Neural cell (in vitro differentiated cells): ENCODE results near the gene HAUS3. TPM values are rescaled to one million over a fixed set of nuclear protein-coding genes. Genes with fewer than 3 reads are reported as not detected.
A peak's percentile ranks its signal among the peaks of the same experiment; 100 is the strongest.

Experiments used
- H2AFZ ChIP-seq: fragments of 200-600, 300-800 bp; sonication (generic), shearing (Covaris generic); 2 replicates; pipeline ENCODE4 v1.6.0; 2014; ENCODE audit warnings: low read depth, mild to moderate bottlenecking, antibody characterized with exemption, low read length, moderate library complexity
- H3F3A ChIP-seq: fragments of 200-600 bp; shearing (Covaris generic); 2 replicates; pipeline ENCODE4 v1.6.1; 2016; ENCODE audit warnings: mild to moderate bottlenecking, moderate library complexity, mixed read lengths, antibody characterized with exemption, low read length; ENCODE audit not compliant: insufficient read depth, poor library complexity, severe bottlenecking
- H3K27ac ChIP-seq: fragments of 200-600, 300-800 bp; sonication (generic), shearing (Covaris generic); 2 replicates; pipeline ENCODE4 v1.5.1; 2014; ENCODE audit warnings: mild to moderate bottlenecking, low read length, moderate library complexity
- H3K27me3 ChIP-seq: fragments of 300-800, 200-600 bp; sonication (generic), shearing (Covaris generic); 2 replicates; pipeline ENCODE4 v1.6.0; 2014; ENCODE audit warnings: mild to moderate bottlenecking, low read depth, low read length, moderate library complexity; ENCODE audit not compliant: insufficient read depth
- H3K36me3 ChIP-seq: fragments of 300-800, 200-600 bp; sonication (generic), shearing (Covaris generic); 2 replicates; pipeline ENCODE4 v1.5.1; 2014; ENCODE audit warnings: mild to moderate bottlenecking, antibody characterized with exemption, low read length, moderate library complexity; ENCODE audit not compliant: insufficient read depth
- H3K4me2 ChIP-seq: fragments of 300-800, 200-600 bp; sonication (generic), shearing (Covaris generic); 2 replicates; pipeline ENCODE4 v1.6.0; 2014; ENCODE audit warnings: mild to moderate bottlenecking, low read length
- H3K4me3 ChIP-seq: fragments of 300-800, 200-600 bp; sonication (generic), shearing (Covaris generic); 2 replicates; pipeline ENCODE4 v1.5.1; 2014; ENCODE audit warnings: mild to moderate bottlenecking, low read length, moderate library complexity
- H3K79me2 ChIP-seq: fragments of 200-600 bp; shearing (Covaris generic); replicated peaks from 2 replicates; pipeline ENCODE4 v1.6.0; 2014; ENCODE audit warnings: mild to moderate bottlenecking, low read length, moderate library complexity; ENCODE audit not compliant: insufficient read depth
- H3K9ac ChIP-seq: fragments of 300-800, 200-600 bp; sonication (generic), shearing (Covaris generic); 2 replicates; pipeline ENCODE4 v1.6.1; 2016; ENCODE audit warnings: mild to moderate bottlenecking, low read length, mixed read lengths
- H3K9me2 ChIP-seq: fragments of 200-600 bp; shearing (Covaris generic); 2 replicates; pipeline ENCODE4 v1.6.1; 2016; ENCODE audit warnings: mild to moderate bottlenecking, low read length, mixed read lengths; ENCODE audit not compliant: insufficient read depth
- H3K9me3 ChIP-seq: fragments of 200-600, 300-800 bp; sonication (generic), shearing (Covaris generic); 2 replicates; pipeline ENCODE4 v1.6.1; 2016; ENCODE audit warnings: mild to moderate bottlenecking, mixed run types, low read length, moderate library complexity, mixed read lengths
- H4K20me1 ChIP-seq: fragments of 200-600 bp; shearing (Covaris generic); 2 replicates; pipeline ENCODE4 v1.6.1; 2016; ENCODE audit warnings: mild to moderate bottlenecking, mixed run types; ENCODE audit not compliant: insufficient read depth
- EP300 ChIP-seq: fragments of 450-650 bp; conservative IDR thresholded peaks from 2 replicates; pipeline ENCODE4 v1.6.1; 2014; ENCODE audit warnings: antibody characterized with exemption, mild to moderate bottlenecking, moderate library complexity; ENCODE audit not compliant: poor library complexity, severe bottlenecking
- EZH2 ChIP-seq: fragments of 200-600, 300-800 bp; shearing (Covaris generic), sonication (generic); IDR thresholded peaks from 2 replicates; pipeline ENCODE4 v1.6.1; 2014; ENCODE audit warnings: antibody characterized with exemption, low read length, borderline replicate concordance, mild to moderate bottlenecking; ENCODE audit not compliant: insufficient read depth, poor library complexity, severe bottlenecking
- MXI1 ChIP-seq: fragments of 450-650 bp; conservative IDR thresholded peaks from 2 replicates; pipeline ENCODE4 v1.6.1; 2014; ENCODE audit warnings: antibody characterized with exemption, mild to moderate bottlenecking; ENCODE audit not compliant: poor library complexity, severe bottlenecking
- POLR2AphosphoS5 ChIP-seq: IDR thresholded peaks from 2 replicates; pipeline ENCODE4 v1.6.1; 2012
- RAD21 ChIP-seq: fragments of 450-650 bp; conservative IDR thresholded peaks from 2 replicates; pipeline ENCODE4 v1.6.1; 2014; ENCODE audit warnings: antibody characterized with exemption, mild to moderate bottlenecking, moderate library complexity
- SMC3 ChIP-seq: fragments of 450-650 bp; conservative IDR thresholded peaks from 2 replicates; pipeline ENCODE4 v1.6.1; 2014; ENCODE audit warnings: antibody characterized with exemption, mild to moderate bottlenecking, moderate library complexity; ENCODE audit not compliant: poor library complexity
- TAF1 ChIP-seq: IDR thresholded peaks from 2 replicates; pipeline ENCODE4 v1.6.1; 2012; ENCODE audit warnings: low read depth
- polyA plus RNA-seq: library from polyadenylated mRNA; depleted of rRNA; stranded (reverse); fragments of >200 nt; gene quantifications from 2 replicates; pipeline ENCODE4 v1.2.3, GENCODE V29; 2014
- TF ChIP-seq, protein P1 (sequence below): fragments of 450-650 bp; IDR thresholded peaks from 2 replicates; pipeline ENCODE4 v1.5.1; 2014; ENCODE audit warnings: antibody characterized with exemption, mild to moderate bottlenecking, moderate library complexity; ENCODE audit not compliant: poor library complexity, severe bottlenecking
- TF ChIP-seq, protein P2 (sequence below): IDR thresholded peaks from 2 replicates; pipeline ENCODE4 v1.6.1; 2012; ENCODE audit warnings: borderline replicate concordance

The HAUS3 gene
- polyA plus RNA-seq, 1 donor from 2014 or later = 34.2 TPM

GRCh38 chr4:2259036-2259540, 17.2 kb upstream of the HAUS3 start:
- Histone ChIP-seq H3K4me2 (no peak overlapping the region), H3K4me3 (peak overlapping the region; percentile 89), H2AFZ (no peak overlapping the region), H3K9me2 (no peaks in the 10 kb centered on the region), H4K20me1 (peaks cover 38% of the 10 kb centered on the region), H3K36me3 (no peaks in the 10 kb centered on the region), H3K27ac (no peak overlapping the region), H3K9me3 (no peaks in the 10 kb centered on the region), H3F3A (no peaks in the 10 kb centered on the region), H3K27me3 (no peaks in the 10 kb centered on the region), H3K9ac (no peak overlapping the region), H3K79me2 (peaks cover 37% of the 10 kb centered on the region)
- TF ChIP-seq, protein P1, sequence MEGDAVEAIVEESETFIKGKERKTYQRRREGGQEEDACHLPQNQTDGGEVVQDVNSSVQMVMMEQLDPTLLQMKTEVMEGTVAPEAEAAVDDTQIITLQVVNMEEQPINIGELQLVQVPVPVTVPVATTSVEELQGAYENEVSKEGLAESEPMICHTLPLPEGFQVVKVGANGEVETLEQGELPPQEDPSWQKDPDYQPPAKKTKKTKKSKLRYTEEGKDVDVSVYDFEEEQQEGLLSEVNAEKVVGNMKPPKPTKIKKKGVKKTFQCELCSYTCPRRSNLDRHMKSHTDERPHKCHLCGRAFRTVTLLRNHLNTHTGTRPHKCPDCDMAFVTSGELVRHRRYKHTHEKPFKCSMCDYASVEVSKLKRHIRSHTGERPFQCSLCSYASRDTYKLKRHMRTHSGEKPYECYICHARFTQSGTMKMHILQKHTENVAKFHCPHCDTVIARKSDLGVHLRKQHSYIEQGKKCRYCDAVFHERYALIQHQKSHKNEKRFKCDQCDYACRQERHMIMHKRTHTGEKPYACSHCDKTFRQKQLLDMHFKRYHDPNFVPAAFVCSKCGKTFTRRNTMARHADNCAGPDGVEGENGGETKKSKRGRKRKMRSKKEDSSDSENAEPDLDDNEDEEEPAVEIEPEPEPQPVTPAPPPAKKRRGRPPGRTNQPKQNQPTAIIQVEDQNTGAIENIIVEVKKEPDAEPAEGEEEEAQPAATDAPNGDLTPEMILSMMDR = no peak
- no peak for TF ChIP-seq SMC3
- TF ChIP-seq TAF1 = no peak
- TF ChIP-seq MXI1 = no peak
- TF ChIP-seq POLR2AphosphoS5 = no peak
- no peak for TF ChIP-seq RAD21
- TF ChIP-seq EP300 = no peak
- TF ChIP-seq EZH2 = no peak
- TF ChIP-seq, protein P2, sequence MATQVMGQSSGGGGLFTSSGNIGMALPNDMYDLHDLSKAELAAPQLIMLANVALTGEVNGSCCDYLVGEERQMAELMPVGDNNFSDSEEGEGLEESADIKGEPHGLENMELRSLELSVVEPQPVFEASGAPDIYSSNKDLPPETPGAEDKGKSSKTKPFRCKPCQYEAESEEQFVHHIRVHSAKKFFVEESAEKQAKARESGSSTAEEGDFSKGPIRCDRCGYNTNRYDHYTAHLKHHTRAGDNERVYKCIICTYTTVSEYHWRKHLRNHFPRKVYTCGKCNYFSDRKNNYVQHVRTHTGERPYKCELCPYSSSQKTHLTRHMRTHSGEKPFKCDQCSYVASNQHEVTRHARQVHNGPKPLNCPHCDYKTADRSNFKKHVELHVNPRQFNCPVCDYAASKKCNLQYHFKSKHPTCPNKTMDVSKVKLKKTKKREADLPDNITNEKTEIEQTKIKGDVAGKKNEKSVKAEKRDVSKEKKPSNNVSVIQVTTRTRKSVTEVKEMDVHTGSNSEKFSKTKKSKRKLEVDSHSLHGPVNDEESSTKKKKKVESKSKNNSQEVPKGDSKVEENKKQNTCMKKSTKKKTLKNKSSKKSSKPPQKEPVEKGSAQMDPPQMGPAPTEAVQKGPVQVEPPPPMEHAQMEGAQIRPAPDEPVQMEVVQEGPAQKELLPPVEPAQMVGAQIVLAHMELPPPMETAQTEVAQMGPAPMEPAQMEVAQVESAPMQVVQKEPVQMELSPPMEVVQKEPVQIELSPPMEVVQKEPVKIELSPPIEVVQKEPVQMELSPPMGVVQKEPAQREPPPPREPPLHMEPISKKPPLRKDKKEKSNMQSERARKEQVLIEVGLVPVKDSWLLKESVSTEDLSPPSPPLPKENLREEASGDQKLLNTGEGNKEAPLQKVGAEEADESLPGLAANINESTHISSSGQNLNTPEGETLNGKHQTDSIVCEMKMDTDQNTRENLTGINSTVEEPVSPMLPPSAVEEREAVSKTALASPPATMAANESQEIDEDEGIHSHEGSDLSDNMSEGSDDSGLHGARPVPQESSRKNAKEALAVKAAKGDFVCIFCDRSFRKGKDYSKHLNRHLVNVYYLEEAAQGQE = no peak

- Histone ChIP-seq H4K20me1 (peaks cover 38% of the 10 kb centered on the region), H3K27ac (no peak overlapping the region), H3K9ac (no peak overlapping the region), H3K4me2 (no peak overlapping the region), H3F3A (no peaks in the 10 kb centered on the region), H2AFZ (no peak overlapping the region), H3K4me3 (peak overlapping the region; percentile 89), H3K79me2 (peaks cover 38% of the 10 kb centered on the region), H3K36me3 (no peaks in the 10 kb centered on the region), H3K9me2 (no peaks in the 10 kb centered on the region), H3K9me3 (no peaks in the 10 kb centered on the region), H3K27me3 (no peaks in the 10 kb centered on the region)
- no peak for TF ChIP-seq RAD21
- TF ChIP-seq, protein P2 = no peak
- TF ChIP-seq MXI1 = no peak
- no peak for TF ChIP-seq TAF1
- TF ChIP-seq EP300 = no peak
- TF ChIP-seq EZH2 = no peak
Measured at GRCh38 chr4:2258091-2259035, 16.4 kb upstream of the HAUS3 start.
